Measurements from ENCODE around the gene BCL11B. TPM values are rescaled to one million over a fixed set of nuclear protein-coding genes. Genes with fewer than 3 reads are reported as not detected.
A peak's percentile ranks its signal among the peaks of the same experiment; 100 is the strongest.

Gene BCL11B
- total RNA-seq, 2 experiments from 2014 or later = 48.9 to 49.1 TPM

DNA sequence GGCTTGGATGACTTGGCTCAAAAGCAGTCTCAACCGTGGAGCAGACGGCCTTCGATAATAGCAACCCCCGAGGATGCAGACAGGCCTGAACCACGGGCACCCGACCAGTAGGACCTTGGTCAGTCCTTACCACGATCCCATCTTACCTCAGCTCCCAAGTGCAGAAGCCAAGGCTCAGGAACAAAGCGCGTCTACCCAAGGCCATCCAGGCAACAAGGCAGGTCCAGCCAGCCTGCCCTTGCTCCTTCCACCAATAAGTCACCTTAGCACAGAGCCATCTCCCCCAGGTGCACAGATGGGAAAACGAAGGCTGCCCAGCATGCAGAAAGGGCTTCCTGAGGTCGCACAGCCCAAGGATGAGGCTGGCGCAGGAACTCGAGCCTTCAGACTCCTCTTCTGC is 77.3 kb downstream of the BCL11B start:
- Mint-ChIP-seq H3K27ac (peak overlapping the region; percentile 88), H3K4me3 (peak overlapping the region; percentile 26), H3K36me3 (peaks cover 38% of the 10 kb centered on the region), H3K27me3 (no peaks in the 10 kb centered on the region), H3K9me3 (no peaks in the 10 kb centered on the region), H3K4me1 (ENCODE audit: low read depth) (peaks cover 95% of the 10 kb centered on the region)
- intact Hi-C loops (cut with micrococcal nuclease) = loop anchor here (5.0 to 10.0 kb wide), 4 partner anchors 220 to 1490 kb away; no protein-coding TSS in a partner anchor
- CTCF ChIA-PET = interaction anchor here (0.8 to 12.0 kb wide), 3 partner anchors 8 to 70 kb away, joined by 3 to 130 read pairs (median 5); no protein-coding TSS in a partner anchor
- DNase-seq = no peak
- POLR2A ChIA-PET = interaction anchor here (1.1 to 1.8 kb wide), 4 partner anchors 13 to 73 kb away, joined by 3 to 4 read pairs (median 4); no protein-coding TSS in a partner anchor

DNA sequence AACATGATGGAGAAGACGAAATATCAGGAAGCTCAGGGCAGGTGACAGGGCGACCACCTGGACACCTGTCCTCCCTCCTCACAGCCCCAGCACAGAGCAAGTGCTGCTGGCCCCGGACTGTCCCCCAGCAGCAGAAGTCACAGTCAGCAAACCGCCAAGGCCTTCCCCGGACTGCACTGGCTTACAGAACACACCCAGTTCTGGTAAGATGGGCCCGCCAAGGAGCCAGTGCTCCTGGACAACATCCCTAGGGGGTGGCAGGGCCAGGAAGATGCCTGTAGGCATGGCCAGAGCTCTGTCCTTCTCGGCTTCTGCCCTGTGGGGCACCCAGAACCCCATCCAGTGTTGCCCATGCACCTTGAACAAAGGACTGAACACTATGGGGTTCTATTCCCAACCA is 77.9 kb downstream of the BCL11B start:
- ChIA-PET CTCF (interaction anchor here (0.8 to 12.0 kb wide), 3 partner anchors 9 to 71 kb away, joined by 3 to 130 read pairs (median 5); no protein-coding TSS in a partner anchor), POLR2A (interaction anchor here (0.6 to 1.6 kb wide), 5 partner anchors 13 to 74 kb away, joined by 3 to 4 read pairs (median 3); no protein-coding TSS in a partner anchor)
- DNase-seq = no peak
- no peaks in the 10 kb centered on the region for H3K9me3 Mint-ChIP-seq
- H3K27ac Mint-ChIP-seq = peak overlapping the region; percentile 88
- no peaks in the 10 kb centered on the region for H3K27me3 Mint-ChIP-seq
- peak overlapping the region; percentile 0 for H3K4me3 Mint-ChIP-seq
- intact Hi-C loops (cut with micrococcal nuclease) = loop anchor here (5.0 to 10.0 kb wide), 4 partner anchors 221 to 1489 kb away; no protein-coding TSS in a partner anchor
- peaks cover 35% of the 10 kb centered on the region for H3K36me3 Mint-ChIP-seq
- peaks cover 95% of the 10 kb centered on the region for H3K4me1 Mint-ChIP-seq (ENCODE audit: low read depth)

DNA sequence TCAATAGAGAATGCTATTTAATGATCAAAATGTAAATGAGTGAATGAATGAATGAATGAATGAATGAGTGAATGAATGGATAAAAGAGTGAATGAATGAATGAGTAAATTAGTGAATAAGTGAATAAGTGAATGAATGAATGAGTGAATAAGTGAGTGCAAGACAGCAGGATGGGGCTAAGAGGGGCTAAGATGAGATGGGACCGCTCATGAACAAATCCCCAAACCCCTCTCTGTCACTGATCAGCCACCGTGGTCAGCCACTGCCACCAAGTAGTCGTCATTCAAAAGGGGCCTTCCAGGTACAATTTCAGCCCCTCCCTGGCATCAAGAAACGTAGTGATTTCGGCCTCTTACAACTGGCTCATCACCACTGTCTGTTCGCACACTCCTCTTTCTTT is 79.2 kb downstream of the BCL11B start:
- intact Hi-C loops (cut with micrococcal nuclease) = loop anchor here (1.0 to 10.0 kb wide), 5 partner anchors 73 to 1488 kb away; no protein-coding TSS in a partner anchor
- ChIA-PET POLR2A (interaction anchor here (1.6 kb wide), 1 partner anchor 71 kb away, joined by 3 read pairs; no protein-coding TSS in a partner anchor), CTCF (interaction anchor here (12.0 kb wide), 1 partner anchor 72 kb away, joined by 130 read pairs; no protein-coding TSS in a partner anchor)
- Mint-ChIP-seq H3K36me3 (peaks cover 27% of the 10 kb centered on the region), H3K27me3 (no peaks in the 10 kb centered on the region), H3K9me3 (no peaks in the 10 kb centered on the region), H3K27ac (peak overlapping the region; percentile 88), H3K4me1 (ENCODE audit: low read depth) (peaks cover 92% of the 10 kb centered on the region), H3K4me3 (peak overlapping the region; percentile 84)
- DNase-seq = peak; percentile 55

GRCh38 chr14:99192028-99192621 is 79.9 kb downstream of the BCL11B start:
- peaks cover 92% of the 10 kb centered on the region for H3K4me1 Mint-ChIP-seq (ENCODE audit: low read depth)
- H3K9me3 Mint-ChIP-seq = no peaks in the 10 kb centered on the region
- intact Hi-C loops (cut with micrococcal nuclease) = loop anchor here (1.0 to 10.0 kb wide), 5 partner anchors 74 to 1487 kb away; no protein-coding TSS in a partner anchor
- peak; percentile 56 for DNase-seq
- peak overlapping the region; percentile 84 for H3K4me3 Mint-ChIP-seq
- peaks cover 23% of the 10 kb centered on the region for H3K36me3 Mint-ChIP-seq
- peak overlapping the region; percentile 88 for H3K27ac Mint-ChIP-seq
- ChIA-PET CTCF (interaction anchor here (0.6 to 12.0 kb wide), 6 partner anchors 14 to 1214 kb away, joined by 3 to 130 read pairs (median 4); no protein-coding TSS in a partner anchor), POLR2A (interaction anchor here (0.7 to 1.3 kb wide), 10 partner anchors 21 to 76 kb away, joined by 3 to 7 read pairs (median 4); no protein-coding TSS in a partner anchor)
- H3K27me3 Mint-ChIP-seq = no peaks in the 10 kb centered on the region

- ChIA-PET POLR2A (interaction anchor here (0.7 to 1.3 kb wide), 10 partner anchors 22 to 77 kb away, joined by 3 to 7 read pairs (median 4); no protein-coding TSS in a partner anchor), CTCF (interaction anchor here (0.6 to 12.0 kb wide), 6 partner anchors 13 to 1214 kb away, joined by 3 to 130 read pairs (median 4); no protein-coding TSS in a partner anchor)
- Mint-ChIP-seq H3K36me3 (peaks cover 22% of the 10 kb centered on the region), H3K27me3 (no peaks in the 10 kb centered on the region), H3K4me1 (ENCODE audit: low read depth) (peaks cover 92% of the 10 kb centered on the region), H3K4me3 (peak overlapping the region; percentile 84), H3K27ac (peak overlapping the region; percentile 88), H3K9me3 (no peaks in the 10 kb centered on the region)
- DNase-seq = no peak
- intact Hi-C loops (cut with micrococcal nuclease) = loop anchor here (1.0 to 10.0 kb wide), 6 partner anchors 75 to 1487 kb away; no protein-coding TSS in a partner anchor
Observed at GRCh38 chr14:99191395-99192027, 80.5 kb downstream of the BCL11B start.

DNA sequence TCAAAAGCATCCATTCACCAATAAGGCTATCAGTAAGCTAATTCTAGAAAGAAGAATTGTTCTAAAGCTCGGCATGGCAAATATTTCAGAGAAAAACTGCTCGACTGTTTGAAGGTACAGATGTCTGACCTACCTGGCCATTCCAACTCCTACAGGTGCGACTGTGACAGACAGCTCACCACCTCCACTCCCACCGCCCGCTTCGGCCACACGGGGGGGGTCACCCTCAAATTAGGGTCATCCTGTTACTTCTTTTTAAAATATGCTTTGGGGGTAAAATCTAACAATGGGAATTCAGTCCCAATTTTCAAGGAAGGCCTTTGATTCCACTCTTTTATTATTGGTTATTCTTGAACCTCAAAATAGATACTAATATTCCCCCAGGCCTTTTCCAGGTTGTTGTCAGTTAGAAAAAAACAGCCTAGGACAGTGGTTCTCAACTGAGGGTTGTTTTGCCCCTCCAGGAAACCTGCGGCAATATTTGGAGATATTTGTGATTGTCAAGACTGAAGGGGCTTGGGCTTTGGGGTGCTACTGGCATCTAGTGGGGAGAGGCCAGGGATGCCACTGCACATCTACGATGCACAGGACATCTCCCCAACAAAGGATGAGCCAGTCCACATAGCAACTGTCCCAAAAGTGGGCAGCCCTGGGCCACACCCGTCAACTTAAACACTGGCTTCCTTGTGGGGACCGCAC is 81.2 kb downstream of the BCL11B start:
- no peaks in the 10 kb centered on the region for H3K9me3 Mint-ChIP-seq
- ChIA-PET POLR2A (interaction anchor here (0.6 to 4.2 kb wide), 9 partner anchors 23 to 77 kb away, joined by 3 to 49 read pairs (median 5); no protein-coding TSS in a partner anchor), CTCF (interaction anchor here (1.0 to 12.0 kb wide), 5 partner anchors 12 to 74 kb away, joined by 3 to 130 read pairs (median 4); no protein-coding TSS in a partner anchor)
- no peaks in the 10 kb centered on the region for H3K27me3 Mint-ChIP-seq
- peak overlapping the region; percentile 84 for H3K4me3 Mint-ChIP-seq
- H3K4me1 Mint-ChIP-seq (ENCODE audit: low read depth) = peaks cover 92% of the 10 kb centered on the region
- peaks cover 26% of the 10 kb centered on the region for H3K36me3 Mint-ChIP-seq
- peak overlapping the region; percentile 88 for H3K27ac Mint-ChIP-seq
- intact Hi-C loops (cut with micrococcal nuclease) = loop anchor here (2.0 to 10.0 kb wide), 5 partner anchors 224 to 1486 kb away; no protein-coding TSS in a partner anchor
- DNase-seq = peak; percentile 57

DNA sequence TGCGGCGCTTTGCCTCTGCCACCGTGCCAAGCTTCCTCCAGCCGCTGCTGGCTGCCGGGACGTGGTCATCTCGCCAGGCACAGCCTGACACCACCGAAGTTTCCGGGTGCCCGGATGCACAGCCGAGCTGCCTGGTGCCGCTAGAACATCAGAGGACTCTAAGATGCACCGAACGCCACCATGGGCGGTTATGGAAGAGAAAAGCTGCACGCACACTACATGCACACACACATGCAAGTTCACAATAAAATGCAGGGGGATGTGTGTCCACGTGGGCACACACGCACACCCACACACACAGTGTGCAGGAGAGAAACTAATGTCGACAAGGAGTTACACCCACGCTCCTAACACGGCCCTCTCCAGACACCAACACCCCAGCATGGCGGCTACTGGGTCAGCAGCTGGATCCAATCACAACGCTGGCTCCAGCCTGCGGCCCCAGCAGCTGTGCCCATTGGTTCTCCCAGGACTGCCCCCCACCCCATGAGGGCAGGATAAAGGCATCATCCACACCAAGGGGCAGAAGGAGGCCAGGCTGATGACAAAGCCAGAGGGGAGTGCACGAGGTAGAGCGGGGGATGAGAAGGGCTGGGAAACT is 82.7 kb downstream of the BCL11B start:
- Mint-ChIP-seq H3K9me3 (no peaks in the 10 kb centered on the region), H3K4me1 (ENCODE audit: low read depth) (peaks cover 92% of the 10 kb centered on the region), H3K27me3 (no peaks in the 10 kb centered on the region), H3K27ac (peak overlapping the region; percentile 88), H3K36me3 (peaks cover 22% of the 10 kb centered on the region), H3K4me3 (peak overlapping the region; percentile 80)
- ChIA-PET POLR2A (interaction anchor here (0.7 to 4.2 kb wide), 12 partner anchors 9 to 83 kb away, joined by 3 to 49 read pairs (median 8); partner anchors contain the start of gene BCL11B), CTCF (interaction anchor here (0.6 to 12.0 kb wide), 25 partner anchors 8 to 1049 kb away, joined by 3 to 130 read pairs (median 4); partner anchors contain the start of gene BCL11B)
- peak; percentile 69 for DNase-seq
- intact Hi-C loops (cut with micrococcal nuclease) = loop anchor here (5.0 to 10.0 kb wide), 2 partner anchors 194 to 257 kb away; no protein-coding TSS in a partner anchor

DNA sequence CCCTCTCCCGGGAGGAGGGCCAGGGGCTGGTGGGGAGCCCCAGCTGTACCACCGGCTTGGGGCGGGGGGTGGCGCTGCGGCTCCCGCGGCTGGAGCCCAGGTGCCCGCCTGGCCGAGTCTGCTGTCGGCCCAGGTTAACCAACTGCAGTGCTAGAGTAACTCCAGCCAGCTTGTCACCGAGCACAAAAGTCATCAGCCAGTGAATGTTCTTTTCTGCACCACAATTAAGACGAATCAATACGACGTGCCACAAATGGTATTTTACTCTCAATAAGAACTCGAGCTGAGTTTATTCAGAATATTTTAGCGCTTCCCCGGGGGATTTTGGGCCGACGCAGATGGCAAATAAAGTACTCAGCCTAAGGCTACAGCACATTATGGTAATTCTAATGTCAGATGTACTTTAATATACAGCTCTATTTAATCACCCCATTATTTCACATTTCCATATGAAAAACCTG is 83.2 kb downstream of the BCL11B start:
- H3K27me3 Mint-ChIP-seq = no peaks in the 10 kb centered on the region
- peaks cover 27% of the 10 kb centered on the region for H3K36me3 Mint-ChIP-seq
- peak; percentile 76 for DNase-seq
- H3K9me3 Mint-ChIP-seq = no peaks in the 10 kb centered on the region
- CTCF ChIA-PET = interaction anchor here (0.6 to 12.0 kb wide), 24 partner anchors 9 to 1048 kb away, joined by 3 to 130 read pairs (median 4); partner anchors contain the start of gene BCL11B
- H3K27ac Mint-ChIP-seq = peak overlapping the region; percentile 88
- peaks cover 92% of the 10 kb centered on the region for H3K4me1 Mint-ChIP-seq (ENCODE audit: low read depth)
- H3K4me3 Mint-ChIP-seq = peak overlapping the region; percentile 80
- intact Hi-C loops (cut with micrococcal nuclease) = loop anchor here (1.0 to 10.0 kb wide), 3 partner anchors 42 to 256 kb away; no protein-coding TSS in a partner anchor
- POLR2A ChIA-PET = interaction anchor here (0.7 to 4.2 kb wide), 14 partner anchors 9 to 1000 kb away, joined by 3 to 49 read pairs (median 6); partner anchors contain the start of gene BCL11B

GRCh38 chr14:99187858-99188257 is 84.1 kb downstream of the BCL11B start:
- intact Hi-C loops (cut with micrococcal nuclease) = loop anchor here (1.0 to 10.0 kb wide), 3 partner anchors 42 to 256 kb away; no protein-coding TSS in a partner anchor
- CTCF ChIA-PET = interaction anchor here (0.8 to 12.0 kb wide), 11 partner anchors 9 to 1052 kb away, joined by 3 to 130 read pairs (median 4); no protein-coding TSS in a partner anchor
- POLR2A ChIA-PET = interaction anchor here (0.7 to 4.2 kb wide), 10 partner anchors 15 to 999 kb away, joined by 3 to 49 read pairs (median 6); partner anchors contain the start of gene BCL11B
- Mint-ChIP-seq H3K4me1 (ENCODE audit: low read depth) (peaks cover 92% of the 10 kb centered on the region), H3K4me3 (peak overlapping the region; percentile 80), H3K9me3 (no peaks in the 10 kb centered on the region), H3K27me3 (no peaks in the 10 kb centered on the region), H3K27ac (peak overlapping the region; percentile 88), H3K36me3 (peaks cover 34% of the 10 kb centered on the region)
- DNase-seq = peak; percentile 66

Data from activated CD4-positive, alpha-beta memory T cell treated with anti-CD3 and anti-CD28 coated beads for 36 hours (primary cell).